Smooth muscle cell of the brain vasculature (primary cell): Measurements from ENCODE around the gene ADNP.

Experiments
- DNase-seq: peaks from one replicate; pipeline ENCODE4 v3.0.0-alpha.2; 2012; ENCODE audit warnings: low read depth, low spot score

ADNP gene

DNA sequence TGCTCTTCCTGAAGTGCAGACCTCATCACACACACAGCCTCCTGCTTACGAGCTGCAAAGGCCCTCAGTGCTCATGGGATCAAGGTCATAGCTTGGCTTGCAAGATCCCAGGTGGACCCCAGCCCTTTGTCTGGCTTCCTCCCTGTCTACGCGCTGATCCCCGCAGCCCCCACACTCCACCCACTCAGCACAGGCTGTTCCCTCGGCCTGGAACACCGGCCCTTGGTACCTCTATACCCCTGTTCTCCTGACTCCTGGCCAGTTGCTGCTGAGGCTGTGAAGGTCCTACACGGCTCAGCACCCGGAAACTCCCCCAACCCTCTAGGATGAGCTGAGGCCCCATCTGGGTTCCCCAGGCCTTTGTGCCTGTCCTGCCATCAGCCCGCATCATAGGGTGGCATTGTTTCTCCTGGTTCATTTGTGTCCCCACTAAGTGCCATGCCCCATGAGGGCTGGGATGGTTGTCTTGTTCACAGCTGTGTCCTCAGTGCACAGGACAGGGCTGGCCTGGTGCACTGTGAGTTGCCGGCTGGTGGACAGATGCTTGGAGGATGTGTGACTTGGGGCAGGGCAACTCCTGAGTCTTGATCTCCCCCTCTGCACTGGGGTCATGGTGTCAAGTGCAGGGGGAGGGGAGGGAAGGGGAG, 57.0 kb downstream of the ADNP start:
- no peak for DNase-seq

DNA sequence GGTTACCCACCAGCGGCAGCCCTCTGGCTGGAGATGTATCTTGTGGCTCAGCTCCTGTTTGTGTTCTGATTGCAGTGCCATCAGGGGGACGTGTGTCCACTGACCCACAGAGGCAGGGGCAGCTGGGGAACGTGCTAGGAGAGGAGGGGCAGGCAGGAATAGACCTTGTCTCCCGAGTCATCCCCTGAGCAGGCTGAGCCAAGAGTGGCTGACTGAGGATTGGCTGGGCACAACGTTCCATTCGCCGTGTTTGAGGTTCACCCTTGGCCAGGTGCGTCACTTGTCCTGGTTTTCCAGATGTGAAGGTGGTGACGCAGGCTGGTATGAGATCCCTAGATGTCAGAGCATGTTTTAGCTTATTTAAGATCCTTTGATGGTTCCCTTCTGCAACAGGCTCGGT, 57.7 kb downstream of the ADNP start:
- DNase-seq, result no peak

DNA sequence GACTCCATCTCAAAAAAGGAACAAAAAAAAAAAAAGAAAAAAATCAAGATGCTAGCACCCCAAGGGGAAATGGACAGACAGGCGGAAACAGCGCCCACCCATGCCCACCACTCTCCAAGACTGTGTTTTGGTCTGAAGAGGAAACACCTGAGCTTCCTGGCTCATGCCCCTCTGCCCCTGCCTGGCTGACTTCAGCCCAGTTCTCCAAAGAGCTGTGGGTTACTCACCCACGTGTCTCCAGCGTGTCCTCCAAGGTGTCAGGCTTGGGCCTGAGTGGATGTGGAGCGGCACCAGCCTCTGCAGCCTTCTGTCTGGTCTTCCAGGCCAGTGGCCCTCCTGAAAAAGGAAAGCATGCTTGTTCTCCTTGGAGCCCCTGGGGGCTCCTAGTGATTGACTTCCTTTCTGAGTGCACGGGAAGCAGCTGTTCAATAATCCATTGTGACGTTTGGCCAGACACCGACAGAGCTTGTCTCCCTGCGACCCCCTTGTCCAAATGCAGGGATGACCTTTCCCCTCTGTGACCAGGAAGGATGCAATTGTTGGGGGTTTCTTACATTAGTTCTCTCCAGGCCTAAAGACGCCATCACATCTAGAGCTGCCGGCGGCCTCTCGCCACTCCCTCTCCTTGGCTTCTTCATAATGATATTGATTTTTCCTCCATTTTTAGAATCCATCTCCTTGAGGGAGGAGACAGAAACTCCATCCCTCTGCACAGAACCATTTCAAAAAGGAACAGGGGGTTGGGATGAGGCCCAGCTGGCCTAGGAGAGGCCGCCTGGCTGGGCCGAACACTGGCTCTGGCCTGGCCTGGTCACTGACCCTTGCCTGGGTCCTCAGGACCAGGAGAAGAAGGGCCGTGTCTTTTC, 58.4 kb downstream of the ADNP start:
- DNase-seq, result no peak

GRCh38 chr20:50870561-50871161, 60.6 kb downstream of the ADNP start:
- DNase-seq, result peak; percentile 15

DNA sequence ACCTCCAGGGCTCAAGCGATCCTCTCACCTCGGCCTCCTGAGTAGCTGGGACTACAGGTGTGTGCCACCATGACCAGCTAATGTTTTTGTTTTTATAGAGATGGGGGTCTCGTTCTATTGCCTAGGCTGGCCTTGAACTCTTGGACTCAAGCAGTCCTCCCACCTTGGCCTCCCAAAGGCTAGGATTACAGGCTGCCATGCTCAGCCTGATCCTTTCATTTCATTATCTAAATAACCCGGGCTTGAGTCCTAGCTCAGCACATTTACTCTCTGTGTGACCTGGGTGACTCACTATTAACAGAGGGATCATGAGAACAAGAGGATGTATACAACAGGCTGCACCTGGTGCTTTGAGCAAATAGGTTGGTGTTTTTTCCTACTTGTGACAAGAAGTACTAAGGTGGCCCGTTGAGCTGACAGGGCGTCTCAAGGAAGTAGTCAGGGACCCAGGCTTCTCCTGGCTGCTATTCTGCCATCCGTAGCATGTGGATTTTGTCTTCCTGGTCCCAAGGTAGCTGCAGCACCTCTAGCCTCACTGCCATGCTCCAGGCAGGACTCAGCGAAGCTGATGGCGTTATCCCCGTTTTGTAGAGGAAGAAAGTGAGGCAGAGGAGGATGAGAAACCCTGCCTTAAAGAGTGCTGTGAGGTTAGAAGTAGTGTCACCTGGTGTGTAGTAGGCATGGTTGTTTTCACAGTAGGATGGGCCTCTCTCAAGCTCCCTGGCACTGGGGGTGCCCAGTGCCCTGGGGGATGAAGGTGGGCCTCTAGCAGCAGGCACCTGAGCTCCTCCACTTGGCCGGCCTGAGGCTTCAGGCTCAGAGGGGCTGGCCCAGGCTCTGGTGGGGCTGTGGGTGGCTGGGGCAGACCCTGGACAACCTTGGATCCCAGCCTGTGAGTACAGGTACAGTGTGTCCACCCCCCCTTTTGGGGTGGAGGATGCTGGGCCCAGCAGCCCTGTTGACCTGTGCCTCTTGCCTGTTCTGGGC, 62.4 kb downstream of the ADNP start:
- no peak for DNase-seq

GRCh38 chr20:50867805-50868204, 63.4 kb downstream of the ADNP start:
- no peak for DNase-seq

DNA sequence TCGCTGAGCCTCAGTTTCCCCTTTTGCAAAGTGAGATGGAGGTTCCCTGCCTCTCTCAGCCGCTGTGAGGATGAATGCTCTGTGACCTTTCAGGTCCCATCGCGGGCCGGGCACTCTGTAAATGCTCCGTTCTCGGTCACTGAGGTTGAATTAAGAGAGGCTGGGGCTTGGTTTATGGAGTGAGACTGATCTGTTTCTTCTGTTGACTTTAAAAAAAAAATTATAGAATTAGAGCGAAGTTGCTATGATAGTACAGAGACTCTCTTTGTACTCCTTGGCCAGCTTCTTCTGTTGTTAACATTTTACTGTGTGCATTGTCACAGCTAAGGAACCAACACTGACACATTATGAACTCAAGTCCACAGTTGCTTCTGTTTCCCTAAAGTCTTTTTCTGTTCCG, 64.4 kb downstream of the ADNP start:
- no peak for DNase-seq

GRCh38 chr20:50866036-50866685, 65.1 kb downstream of the ADNP start:
- no peak for DNase-seq

DNA sequence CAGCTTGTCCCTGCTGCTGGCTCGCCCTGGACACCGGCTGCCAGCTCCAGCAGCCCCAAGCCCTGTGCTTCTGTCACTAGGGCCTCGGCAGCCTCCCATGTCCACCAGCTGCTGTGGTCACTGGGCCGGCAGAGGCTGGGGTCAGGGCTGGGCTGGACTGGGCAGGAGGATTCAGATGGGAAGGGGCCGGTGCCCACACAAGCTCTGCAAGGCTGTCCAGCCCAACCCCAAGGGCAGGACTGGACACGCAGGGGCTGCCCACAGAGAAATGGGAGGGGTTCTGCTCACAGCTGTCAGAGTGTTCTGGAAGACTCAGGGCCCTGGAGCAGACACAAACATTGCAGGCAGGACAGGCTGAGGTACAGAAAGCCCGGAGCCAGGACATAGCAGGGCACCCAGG, 65.6 kb downstream of the ADNP start:
- no peak for DNase-seq

DNA sequence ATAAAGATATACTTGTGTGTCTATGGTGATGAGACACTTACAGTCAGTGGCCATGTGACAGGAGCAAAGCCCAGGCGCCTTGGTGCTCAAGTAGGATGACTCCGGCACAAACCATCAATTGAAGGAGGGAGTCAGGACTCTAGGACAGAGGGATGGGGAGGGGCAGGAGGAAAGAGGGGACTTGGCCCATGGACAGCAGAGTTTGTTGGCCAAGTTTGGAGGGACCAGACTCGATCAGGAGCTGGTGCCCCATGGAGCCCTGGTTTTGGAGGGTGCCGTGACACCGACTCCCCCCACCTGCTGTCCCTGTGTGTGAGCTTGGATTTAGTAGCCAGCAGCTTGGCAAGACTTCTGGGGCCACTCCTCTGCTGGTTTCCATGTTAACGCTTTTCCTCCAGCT, 66.1 kb downstream of the ADNP start:
- DNase-seq, result no peak

- no peak for DNase-seq
These were observed 68.7 kb downstream of the ADNP start for GRCh38 chr20:50862546-50862945.

DNA sequence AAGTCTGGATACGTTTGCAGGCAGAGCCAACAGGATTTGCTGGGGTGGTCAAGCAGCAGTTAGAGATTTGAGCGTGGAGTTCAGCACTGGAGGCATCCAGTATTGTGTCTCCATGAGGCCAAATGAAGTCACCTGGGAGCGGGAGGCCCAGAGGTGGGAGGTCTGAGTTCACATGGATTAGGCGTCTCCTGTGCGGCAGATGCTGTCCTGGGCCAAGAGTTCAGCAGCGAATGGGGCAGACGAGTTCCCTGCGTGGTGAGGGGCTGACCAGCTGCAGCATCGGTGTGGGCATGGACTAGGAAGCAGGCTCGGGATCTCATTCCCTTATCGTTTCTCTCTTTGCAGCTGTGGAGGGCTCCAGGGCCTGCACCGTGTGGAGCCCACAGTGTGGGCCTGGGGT, 70.2 kb downstream of the ADNP start:
- no peak for DNase-seq

DNA sequence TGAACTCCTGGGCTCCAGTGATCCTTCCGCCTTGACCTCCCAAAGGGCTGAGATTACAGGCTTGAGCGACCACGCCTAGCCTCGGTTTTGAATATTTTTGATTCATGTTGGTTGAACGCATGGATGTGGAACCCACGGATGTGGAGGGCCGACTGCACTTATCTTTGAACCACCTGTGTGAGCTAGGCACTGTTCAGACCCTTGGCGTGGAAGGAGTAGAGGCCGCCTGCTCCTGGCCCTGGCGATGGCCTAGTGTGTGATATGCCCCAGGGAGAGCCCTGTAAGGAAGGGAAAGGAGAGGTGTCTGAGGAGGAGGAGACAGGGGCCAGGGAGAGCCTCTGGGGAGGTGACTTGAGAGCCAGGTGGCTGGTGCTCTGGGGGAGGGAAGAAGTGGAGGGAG, 72.1 kb downstream of the ADNP start:
- no peak for DNase-seq

DNA sequence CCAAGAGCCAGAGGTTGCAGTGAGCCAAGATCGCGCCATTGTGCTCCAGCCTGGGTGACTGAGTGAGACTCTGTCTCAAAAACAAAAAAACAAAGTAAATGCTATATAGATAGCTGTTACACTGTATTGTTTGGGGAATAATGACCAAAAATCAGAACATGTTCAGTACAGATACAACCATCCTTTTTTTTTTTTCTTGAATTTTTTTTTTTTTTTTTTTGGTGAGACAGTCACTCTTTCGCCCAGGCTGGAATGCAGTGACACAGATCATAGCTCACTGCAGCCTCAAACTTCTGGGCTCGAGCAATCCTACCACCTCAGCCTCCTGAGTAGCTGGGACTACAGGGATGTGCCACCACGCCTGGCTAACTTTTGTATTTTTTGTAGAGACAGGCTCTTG, 72.7 kb downstream of the ADNP start:
- DNase-seq, result no peak

- no peak for DNase-seq
These were observed 73.9 kb downstream of the ADNP start for GRCh38 chr20:50857348-50857747.

DNA sequence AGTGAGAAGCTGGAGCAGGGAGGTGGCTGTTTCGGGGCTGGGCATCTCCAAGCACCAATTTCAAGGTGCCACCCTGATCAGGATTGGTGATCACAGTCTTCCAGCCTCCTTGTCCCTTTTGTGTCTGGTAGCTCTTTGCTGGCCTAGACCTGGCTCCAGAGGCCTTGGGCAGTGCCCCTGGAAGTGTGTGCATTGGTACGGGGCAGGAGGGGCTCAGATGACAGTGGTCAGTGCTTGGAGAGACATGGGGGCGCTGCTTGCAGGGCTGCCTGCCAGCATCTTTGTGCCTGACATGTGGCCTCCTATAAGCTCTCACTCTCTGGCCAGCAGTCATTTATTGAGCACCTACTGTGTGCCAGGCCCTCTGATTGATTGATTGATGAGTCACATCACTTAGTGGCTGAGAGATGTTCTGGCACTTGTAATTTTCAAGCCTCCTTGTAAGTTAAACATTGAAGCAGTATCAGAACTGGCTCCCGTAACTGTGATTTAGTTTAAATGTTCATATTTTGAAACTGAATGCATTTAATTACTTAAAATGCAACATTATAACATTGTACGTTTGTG, 74.7 kb downstream of the ADNP start:
- DNase-seq, result no peak

- DNase-seq, result no peak
These were observed 75.5 kb downstream of the ADNP start for GRCh38 chr20:50855498-50856474.

GRCh38 chr20:50854506-50855249, 76.6 kb downstream of the ADNP start:
- no peak for DNase-seq

- no peak for DNase-seq
These were observed 79.2 kb downstream of the ADNP start for GRCh38 chr20:50852085-50852484.
